HepG2 (cell line): ENCODE data around the gene ZNF485. TPM values are rescaled to one million over a fixed set of nuclear protein-coding genes. Genes with fewer than 3 reads are reported as not detected.

Experiments used
- ATAC-seq: fragments of 200-7000 bp; cut with Tn5 transposase; 3 replicates; pipeline ENCODE4 v1.9.1; 2020; ENCODE audit warnings: mild to moderate bottlenecking, moderate library complexity
- BruUV-seq: library from RNA; stranded (reverse); fragments of 400-500 nt; replicated peaks from 2 replicates; lab custom pipeline; 2021; lab: Mats Ljungman, UMichigan
- CTCF ChIA-PET: fragments of 300-600 bp; formaldehyde crosslinking; extraction: SDS; loops from one replicate; lab custom pipeline; 2021; ENCODE audit warnings: low total read pairs, inconsistent platforms, low intra/inter-chr PET ratio; lab: Yijun Ruan, JAX
- POLR2A ChIA-PET: fragments of 350-600 bp; sonication (Branson Sonifier 250); formaldehyde crosslinking; loops from one replicate; lab custom pipeline; 2020; ENCODE audit warnings: antibody characterized with exemption, inconsistent platforms; lab: Yijun Ruan, JAX
- DNase-seq: peaks from one replicate; pipeline ENCODE4 v3.0.0-alpha.2; 2015; ENCODE audit warnings: low spot score
- FAIRE-seq: peaks from 3 replicates; lab custom pipeline; 2011; peaks lifted over from hg19 to GRCh38; lab: Jason Lieb, UNC
- H2AFZ ChIP-seq: one replicate; pipeline ENCODE4 v1.6.1; 2011; ENCODE audit warnings: low read length, inconsistent platforms
- H3K27ac ChIP-seq: fragments of 300-600 bp; 3 replicates; pipeline ENCODE4 v1.8.0; 2011; ENCODE audit warnings: mixed run types, mild to moderate bottlenecking, mixed read lengths, low read length, inconsistent platforms; ENCODE audit not compliant: insufficient read depth; ENCODE audit errors: extremely low read length
- H3K27me3 ChIP-seq, 2 experiments: fragments of 200-600 bp in 1 of 2; 2 replicates in 1 of 2; 3 replicates in 1 of 2; pipeline versions ENCODE4 v1.6.0 to v1.8.0; 2011; ENCODE audit warnings: low read length in 2 of 2, mild to moderate bottlenecking in 2 of 2, moderate library complexity in 2 of 2, inconsistent platforms in 1 of 2; ENCODE audit not compliant: insufficient read depth in 2 of 2, control insufficient read depth in 1 of 2
- H3K36me3 ChIP-seq, 2 experiments: fragments of 200-600 bp in 1 of 2; replicated peaks in 1 of 2; 2 replicates in 1 of 2; 3 replicates in 1 of 2; pipeline versions ENCODE4 v1.5.1 to v1.8.0; 2011; ENCODE audit warnings: low read length in 2 of 2, inconsistent platforms in 1 of 2; ENCODE audit not compliant: insufficient read depth in 2 of 2, control insufficient read depth in 1 of 2
- H3K4me1 ChIP-seq: 2 replicates; pipeline ENCODE4 v1.5.1; 2012; ENCODE audit warnings: low read length, inconsistent platforms; ENCODE audit not compliant: insufficient read depth
- H3K4me2 ChIP-seq: 2 replicates; pipeline ENCODE4 v1.6.0; 2011; ENCODE audit warnings: low read depth, low read length, inconsistent platforms
- H3K4me3 ChIP-seq, 3 experiments: fragments of 200-600 bp in 1 of 3; sonication (generic), shearing (Covaris generic) in 1 of 3; replicated peaks in 1 of 3; 2 replicates each; pipeline ENCODE4 v1.5.1; 2011 to 2016; ENCODE audit warnings: low read length in 3 of 3, inconsistent platforms in 2 of 3, low read depth in 2 of 3, mild to moderate bottlenecking in 2 of 3, control low read depth in 1 of 3, mixed read lengths in 1 of 3; ENCODE audit not compliant: insufficient read depth in 1 of 3
- H3K79me2 ChIP-seq: one replicate; pipeline ENCODE4 v1.6.1; 2011; ENCODE audit warnings: low read length, inconsistent platforms; ENCODE audit not compliant: insufficient read depth
- H3K9ac ChIP-seq: 2 replicates; pipeline ENCODE4 v1.6.0; 2011; ENCODE audit warnings: mild to moderate bottlenecking, low read depth, low read length, inconsistent platforms; ENCODE audit not compliant: insufficient read depth
- H3K9me3 ChIP-seq: 2 replicates; pipeline ENCODE4 v1.5.1; 2012; ENCODE audit warnings: mild to moderate bottlenecking, low read length
- H4K20me1 ChIP-seq: 2 replicates; pipeline ENCODE4 v1.6.0; 2011; ENCODE audit warnings: inconsistent platforms, mild to moderate bottlenecking, low read length, moderate library complexity; ENCODE audit not compliant: insufficient read depth
- ATM ChIP-seq: fragments of 450-650 bp; IDR thresholded peaks from 2 replicates; pipeline ENCODE4 v1.7.1; 2017; ENCODE audit warnings: mild to moderate bottlenecking, borderline replicate concordance
- GATAD2A ChIP-seq: IDR thresholded peaks from 2 replicates; pipeline ENCODE4 v1.6.1; 2016
- MIXL1 ChIP-seq: IDR thresholded peaks from 2 replicates; pipeline ENCODE4 v1.6.1; 2016
- MYC ChIP-seq: sonication (generic); formaldehyde crosslinking; IDR thresholded peaks from 2 replicates; pipeline ENCODE4 v1.9.0; 2021; ENCODE audit warnings: missing genetic modification reagents, borderline replicate concordance
- RXRA ChIP-seq: sonication (generic); formaldehyde crosslinking; IDR thresholded peaks from 2 replicates; pipeline ENCODE4 v1.5.1; 2020; ENCODE audit warnings: missing genetic modification reagents
- SP2 ChIP-seq: sonication (generic); formaldehyde crosslinking; IDR thresholded peaks from 2 replicates; pipeline ENCODE4 v1.5.1; 2020; ENCODE audit warnings: mild to moderate bottlenecking, missing genetic modification reagents
- SRSF9 ChIP-seq: fragments of 200-400 bp; formaldehyde crosslinking; IDR thresholded peaks from 2 replicates; pipeline ENCODE4 v1.6.1; 2018; ENCODE audit warnings: borderline replicate concordance, mild to moderate bottlenecking, low read depth, low read length; ENCODE audit not compliant: insufficient read depth, poor library complexity, severe bottlenecking
- ZNF230 ChIP-seq: sonication (generic); formaldehyde crosslinking; IDR thresholded peaks from 2 replicates; pipeline ENCODE4 v1.4.0; 2020; ENCODE audit warnings: mild to moderate bottlenecking, missing genetic modification reagents
- ZNF33B ChIP-seq: sonication (generic); formaldehyde crosslinking; IDR thresholded peaks from 2 replicates; pipeline ENCODE4 v1.5.1; 2020; ENCODE audit warnings: mild to moderate bottlenecking, missing genetic modification reagents
- ZNF766 ChIP-seq: sonication (generic); formaldehyde crosslinking; IDR thresholded peaks from 2 replicates; pipeline ENCODE4 v1.5.0; 2020; ENCODE audit warnings: missing genetic modification reagents, borderline replicate concordance
- WGBS: methylation state at CpG from one replicate; pipeline ENCODE4 v1.1.6; 2017; ENCODE audit warnings: low lambda C conversion rate; 5-methylcytosine and 5-hydroxymethylcytosine counted together
- in situ Hi-C: cut with HindIII; loops from 2 replicates; pipeline ENCODE4 v1.10.0; 2017; ENCODE audit warnings: low pct_unique_long_range_greater_than_20kb; ENCODE audit not compliant: extremely low pct_ligation_motif_present
- intact Hi-C: fragments of 100-400 bp; cut with micrococcal nuclease; formaldehyde crosslinking; loops from one replicate; pipeline ENCODE4 v1.10.0; 2022; ENCODE audit not compliant: unreplicated experiment
- polyA plus RNA-seq, 8 experiments: library from polyadenylated mRNA; depleted of rRNA in 3 of 8; stranded (reverse) in 7 of 8; unstranded in 1 of 8; fragments of >200 nt; fragmentation: Illumina TruSeq in 4 of 8; extraction: Trizol in 4 of 8; gene quantifications; 2 replicates each; pipeline versions ENCODE4 v1.2.1 to v1.2.3, GENCODE V29; 2011 to 2016; ENCODE audit warnings: low read depth in 4 of 8, missing spikeins in 1 of 8, mixed read lengths in 1 of 8; ENCODE audit not compliant: insufficient read depth in 1 of 8
- total RNA-seq, 5 experiments: library from RNA; depleted of rRNA; stranded (reverse); fragments of >200 nt; fragmentation: Illumina TruSeq; extraction: Trizol; gene quantifications; 2 replicates each; pipeline ENCODE4 v1.2.3, GENCODE V29; 2016; ENCODE audit warnings: low read depth in 1 of 5
- TF ChIP-seq, protein P1 (sequence below): sonication (generic); formaldehyde crosslinking; conservative IDR thresholded peaks from 2 replicates; pipeline ENCODE4 v1.5.0; 2020; ENCODE audit warnings: missing genetic modification reagents
- TF ChIP-seq, protein P2 (sequence below): sonication (generic); formaldehyde crosslinking; IDR thresholded peaks from 2 replicates; pipeline ENCODE4 v1.5.0; 2020; ENCODE audit warnings: missing genetic modification reagents
- TF ChIP-seq, protein P3 (sequence below): sonication (generic); formaldehyde crosslinking; IDR thresholded peaks from 2 replicates; pipeline ENCODE4 v1.4.0; 2020; ENCODE audit warnings: missing genetic modification reagents

The ZNF485 gene
- total and polyA plus RNA-seq, 2 of the 13 experiments (the other 11 are each of a cell fraction or from before 2014, with no cell fraction given) = 1.4 to 3.3 TPM

DNA sequence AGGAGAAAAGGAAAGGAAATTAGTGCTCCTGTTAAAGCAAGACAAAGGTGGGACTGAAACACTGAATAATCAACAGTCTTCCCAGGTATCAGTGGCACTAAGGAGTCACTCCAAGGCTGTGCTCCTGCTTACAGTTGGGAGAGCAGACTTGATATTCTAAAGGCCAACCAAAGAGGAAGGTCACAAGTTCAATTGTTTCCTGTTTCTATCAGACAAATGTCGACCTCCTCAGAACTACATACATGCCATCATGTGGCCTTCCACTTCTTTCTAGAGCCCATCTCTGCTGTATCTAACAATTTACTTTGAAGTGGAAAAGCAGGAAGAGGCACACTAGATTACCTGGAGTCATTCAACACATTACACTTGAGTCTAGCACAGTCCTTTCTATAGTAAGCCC lies 35.3 kb upstream of the ZNF485 start (continued):
- TF ChIP-seq GATAD2A (no peak), SRSF9 (no peak), MIXL1 (no peak), ZNF230 (CRISPR knock-in tag) (no peak), MYC (no peak), ATM (no peak), ZNF766 (CRISPR knock-in tag) (no peak), ZNF33B (CRISPR knock-in tag) (no peak)
- TF ChIP-seq, protein P1, sequence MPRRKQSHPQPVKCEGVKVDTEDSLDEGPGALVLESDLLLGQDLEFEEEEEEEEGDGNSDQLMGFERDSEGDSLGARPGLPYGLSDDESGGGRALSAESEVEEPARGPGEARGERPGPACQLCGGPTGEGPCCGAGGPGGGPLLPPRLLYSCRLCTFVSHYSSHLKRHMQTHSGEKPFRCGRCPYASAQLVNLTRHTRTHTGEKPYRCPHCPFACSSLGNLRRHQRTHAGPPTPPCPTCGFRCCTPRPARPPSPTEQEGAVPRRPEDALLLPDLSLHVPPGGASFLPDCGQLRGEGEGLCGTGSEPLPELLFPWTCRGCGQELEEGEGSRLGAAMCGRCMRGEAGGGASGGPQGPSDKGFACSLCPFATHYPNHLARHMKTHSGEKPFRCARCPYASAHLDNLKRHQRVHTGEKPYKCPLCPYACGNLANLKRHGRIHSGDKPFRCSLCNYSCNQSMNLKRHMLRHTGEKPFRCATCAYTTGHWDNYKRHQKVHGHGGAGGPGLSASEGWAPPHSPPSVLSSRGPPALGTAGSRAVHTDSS (CRISPR knock-in tag) = no peak
- TF ChIP-seq, protein P2, sequence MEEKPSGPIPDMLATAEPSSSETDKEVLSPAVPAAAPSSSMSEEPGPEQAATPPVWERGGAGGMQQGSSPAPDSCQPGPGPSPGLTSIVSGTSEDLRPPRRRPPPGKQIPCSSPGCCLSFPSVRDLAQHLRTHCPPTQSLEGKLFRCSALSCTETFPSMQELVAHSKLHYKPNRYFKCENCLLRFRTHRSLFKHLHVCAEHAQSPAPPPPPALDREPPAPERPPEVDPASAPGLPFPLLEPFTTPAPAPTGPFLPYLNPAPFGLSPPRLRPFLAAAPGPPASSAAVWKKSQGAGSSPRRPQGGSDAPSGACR = no peak

DNA sequence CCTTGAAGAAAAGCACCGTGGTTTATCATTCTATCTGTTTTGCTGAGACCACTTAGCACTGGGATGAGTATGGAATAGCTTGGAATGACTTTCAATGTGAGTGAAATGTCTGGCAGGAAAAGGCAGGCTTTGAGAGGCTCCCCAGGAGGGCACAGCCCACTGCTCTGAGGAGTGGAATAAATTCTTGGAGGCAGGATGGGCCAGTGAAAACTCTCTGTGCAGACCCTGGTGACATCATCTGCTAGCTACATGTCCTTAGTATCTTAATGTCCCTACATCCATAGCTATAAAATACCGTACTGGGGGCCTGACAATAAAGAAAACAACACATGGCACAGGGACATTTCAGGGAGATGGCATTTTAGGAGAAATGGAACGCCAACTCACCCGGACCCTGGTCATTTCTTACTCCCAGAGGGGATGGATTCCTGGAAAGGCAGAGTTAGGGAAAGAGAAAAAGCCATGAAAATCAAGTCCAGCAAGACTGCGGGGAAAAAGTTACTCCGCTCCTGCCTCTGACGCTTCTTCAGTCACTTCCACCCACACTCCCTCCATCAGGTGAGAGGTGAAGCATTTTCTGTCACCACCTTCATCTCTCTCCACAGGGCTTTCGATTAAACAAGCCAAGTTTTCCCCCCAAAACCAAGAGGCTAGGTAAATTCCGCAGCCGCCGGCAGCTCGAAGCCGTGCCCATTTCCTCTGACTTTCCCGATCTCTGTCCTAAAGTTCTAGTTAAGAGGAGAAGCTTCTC lies 32.8 kb upstream of the ZNF485 start:
- H3K79me2 ChIP-seq = no peaks in the 10 kb centered on the region
- H3K9ac ChIP-seq = no peak overlapping the region
- CTCF ChIA-PET = no interaction called here
- no peaks in the 10 kb centered on the region for H3K9me3 ChIP-seq
- TF ChIP-seq SP2 (CRISPR knock-in tag) (no peak), RXRA (CRISPR knock-in tag) (no peak)
- TF ChIP-seq, protein P3, sequence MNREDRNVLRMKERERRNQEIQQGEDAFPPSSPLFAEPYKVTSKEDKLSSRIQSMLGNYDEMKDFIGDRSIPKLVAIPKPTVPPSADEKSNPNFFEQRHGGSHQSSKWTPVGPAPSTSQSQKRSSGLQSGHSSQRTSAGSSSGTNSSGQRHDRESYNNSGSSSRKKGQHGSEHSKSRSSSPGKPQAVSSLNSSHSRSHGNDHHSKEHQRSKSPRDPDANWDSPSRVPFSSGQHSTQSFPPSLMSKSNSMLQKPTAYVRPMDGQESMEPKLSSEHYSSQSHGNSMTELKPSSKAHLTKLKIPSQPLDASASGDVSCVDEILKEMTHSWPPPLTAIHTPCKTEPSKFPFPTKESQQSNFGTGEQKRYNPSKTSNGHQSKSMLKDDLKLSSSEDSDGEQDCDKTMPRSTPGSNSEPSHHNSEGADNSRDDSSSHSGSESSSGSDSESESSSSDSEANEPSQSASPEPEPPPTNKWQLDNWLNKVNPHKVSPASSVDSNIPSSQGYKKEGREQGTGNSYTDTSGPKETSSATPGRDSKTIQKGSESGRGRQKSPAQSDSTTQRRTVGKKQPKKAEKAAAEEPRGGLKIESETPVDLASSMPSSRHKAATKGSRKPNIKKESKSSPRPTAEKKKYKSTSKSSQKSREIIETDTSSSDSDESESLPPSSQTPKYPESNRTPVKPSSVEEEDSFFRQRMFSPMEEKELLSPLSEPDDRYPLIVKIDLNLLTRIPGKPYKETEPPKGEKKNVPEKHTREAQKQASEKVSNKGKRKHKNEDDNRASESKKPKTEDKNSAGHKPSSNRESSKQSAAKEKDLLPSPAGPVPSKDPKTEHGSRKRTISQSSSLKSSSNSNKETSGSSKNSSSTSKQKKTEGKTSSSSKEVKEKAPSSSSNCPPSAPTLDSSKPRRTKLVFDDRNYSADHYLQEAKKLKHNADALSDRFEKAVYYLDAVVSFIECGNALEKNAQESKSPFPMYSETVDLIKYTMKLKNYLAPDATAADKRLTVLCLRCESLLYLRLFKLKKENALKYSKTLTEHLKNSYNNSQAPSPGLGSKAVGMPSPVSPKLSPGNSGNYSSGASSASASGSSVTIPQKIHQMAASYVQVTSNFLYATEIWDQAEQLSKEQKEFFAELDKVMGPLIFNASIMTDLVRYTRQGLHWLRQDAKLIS (CRISPR knock-in tag) = no peak
- no TSS peak for BruUV-seq
- 71% methylated on average over 14 of the region's 14 CpGs for WGBS
- no peak overlapping the region for H3K4me3 ChIP-seq
- POLR2A ChIA-PET = no interaction called here
- no peak overlapping the region for H3K4me2 ChIP-seq
- H3K27ac ChIP-seq = no peak overlapping the region
- intact Hi-C loops (no loop called here), in situ Hi-C loops (no loop called here)
- no peaks in the 10 kb centered on the region for H3K27me3 ChIP-seq
- no peaks in the 10 kb centered on the region for H3K4me1 ChIP-seq
- no peak for DNase-seq
- no peak overlapping the region for H2AFZ ChIP-seq
- FAIRE-seq = no peak
- no peaks in the 10 kb centered on the region for H4K20me1 ChIP-seq
- H3K36me3 ChIP-seq = no peaks in the 10 kb centered on the region
- no peak for ATAC-seq
